IPS-NIHi7 (cell line): ENCODE measurements around the gene CBX7.

Experiments
- DNase-seq: peaks from one replicate; pipeline ENCODE4 v3.0.0; 2012; ENCODE audit warnings: mixed read lengths; ENCODE audit errors: extremely low spot score

The CBX7 gene

GRCh38 chr22:39128508-39128907, 24.0 kb downstream of the CBX7 start:
- DNase-seq, result no peak

DNA sequence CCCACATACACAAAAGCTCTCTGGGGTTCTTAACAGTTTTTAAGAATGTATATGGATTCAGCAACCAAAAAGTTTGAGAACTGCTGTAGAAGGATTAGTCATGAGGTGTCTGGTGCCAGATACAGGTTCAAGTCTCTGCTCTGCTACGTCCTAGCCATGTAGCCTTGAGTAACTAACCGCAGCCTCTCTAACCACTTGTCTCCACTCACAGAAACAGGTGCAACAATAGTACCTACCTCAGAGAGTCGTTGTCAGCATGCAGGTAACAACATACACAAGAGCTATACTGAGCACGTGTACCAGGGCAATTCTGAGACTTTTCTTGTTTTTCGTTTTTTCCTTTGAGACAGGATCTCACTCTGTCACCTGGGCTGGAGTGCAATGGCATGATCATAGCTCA, 26.9 kb downstream of the CBX7 start:
- DNase-seq, result no peak

DNA sequence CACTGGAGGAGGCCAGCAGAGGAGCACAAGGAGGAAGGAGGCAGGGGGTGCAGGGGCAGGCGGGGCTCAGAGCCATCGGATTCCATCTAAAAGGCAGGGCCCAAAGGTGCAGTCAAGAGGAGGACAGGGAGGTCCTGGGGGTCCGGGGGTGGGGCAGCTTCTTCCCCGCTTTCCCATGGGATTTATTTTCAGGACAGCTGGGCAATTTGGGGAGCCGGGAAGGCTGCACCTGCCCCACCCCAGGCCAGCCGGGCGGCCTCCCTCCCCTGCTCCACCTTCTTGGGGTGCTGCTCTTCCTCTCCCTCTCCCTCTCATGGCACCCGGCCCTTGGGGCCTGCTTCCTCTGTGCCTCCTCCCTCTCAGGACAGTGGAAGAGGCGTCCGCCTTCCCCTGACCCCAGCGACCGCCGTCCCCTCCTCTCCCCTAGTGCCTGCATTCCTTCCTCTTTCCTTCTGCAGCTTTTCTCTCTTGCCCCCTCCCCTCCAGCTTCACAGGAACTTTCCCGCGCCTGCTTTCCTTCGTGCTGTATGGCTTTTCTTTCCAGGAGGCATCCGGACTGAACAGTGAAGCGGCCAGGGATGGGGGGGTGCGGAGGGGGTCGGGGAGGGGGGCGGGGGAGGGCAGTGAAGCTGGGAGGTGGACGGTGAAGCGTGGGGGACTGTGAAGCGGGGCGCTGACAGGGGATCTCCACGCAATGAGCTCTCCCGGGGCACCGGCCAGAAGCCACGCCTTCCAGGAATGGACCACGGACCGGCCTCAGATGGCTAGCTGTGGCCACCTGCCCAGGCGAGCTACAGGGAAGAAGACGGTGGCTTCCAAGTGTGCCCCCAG, 28.5 kb downstream of the CBX7 start:
- DNase-seq, result peak; percentile 58

DNA sequence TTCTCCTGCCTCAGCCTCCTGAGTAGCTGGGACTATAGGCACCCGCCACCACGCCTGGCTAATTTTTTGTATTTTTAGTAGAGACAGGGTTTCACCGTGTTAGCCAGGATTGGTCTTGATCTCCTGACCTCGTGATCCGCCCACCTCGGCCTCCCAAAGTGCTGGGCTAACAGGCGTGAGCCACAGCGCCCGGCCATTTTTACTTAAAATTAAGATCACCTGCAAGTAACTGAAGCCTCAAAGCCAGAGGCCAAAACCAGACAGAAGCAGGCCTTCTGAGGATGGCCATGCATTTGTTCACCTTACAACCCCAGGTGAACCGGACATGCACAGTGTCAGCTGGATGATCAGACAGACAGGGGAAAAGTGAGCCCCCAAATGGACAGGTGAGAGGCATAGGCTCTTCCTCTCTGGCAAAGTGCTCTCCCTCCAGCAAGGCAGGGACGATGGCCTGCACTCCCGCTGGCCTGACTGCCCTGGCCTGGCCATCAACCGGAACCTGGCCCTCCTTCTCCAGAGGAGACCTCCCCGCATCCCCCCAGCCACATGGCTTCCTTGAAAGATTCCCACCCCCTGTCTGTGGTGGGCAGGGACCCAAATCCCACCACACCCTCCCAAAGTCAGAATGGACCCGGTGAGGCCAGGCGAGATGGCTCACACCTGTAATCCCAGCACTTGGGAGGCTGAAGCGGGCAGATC, 29.6 kb downstream of the CBX7 start:
- peak; percentile 6 for DNase-seq

DNA sequence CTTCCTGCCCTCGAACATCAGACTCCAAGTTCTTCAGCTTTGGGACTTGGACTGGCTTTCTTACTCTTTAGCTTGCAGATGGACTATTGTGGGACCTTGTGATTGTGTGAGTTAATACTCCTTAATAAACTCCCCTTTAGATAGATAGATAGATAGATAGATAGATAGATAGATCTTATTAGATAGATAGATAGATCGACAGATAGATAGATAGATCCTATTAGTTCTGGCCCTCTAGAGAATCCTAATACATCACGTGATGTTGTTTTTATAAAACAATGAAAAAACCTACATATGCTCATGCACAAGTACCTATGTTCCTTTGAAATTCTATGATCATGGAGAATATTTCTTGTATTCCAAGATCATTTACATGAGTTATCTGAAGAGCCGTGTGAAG, 31.5 kb downstream of the CBX7 start:
- no peak for DNase-seq

DNA sequence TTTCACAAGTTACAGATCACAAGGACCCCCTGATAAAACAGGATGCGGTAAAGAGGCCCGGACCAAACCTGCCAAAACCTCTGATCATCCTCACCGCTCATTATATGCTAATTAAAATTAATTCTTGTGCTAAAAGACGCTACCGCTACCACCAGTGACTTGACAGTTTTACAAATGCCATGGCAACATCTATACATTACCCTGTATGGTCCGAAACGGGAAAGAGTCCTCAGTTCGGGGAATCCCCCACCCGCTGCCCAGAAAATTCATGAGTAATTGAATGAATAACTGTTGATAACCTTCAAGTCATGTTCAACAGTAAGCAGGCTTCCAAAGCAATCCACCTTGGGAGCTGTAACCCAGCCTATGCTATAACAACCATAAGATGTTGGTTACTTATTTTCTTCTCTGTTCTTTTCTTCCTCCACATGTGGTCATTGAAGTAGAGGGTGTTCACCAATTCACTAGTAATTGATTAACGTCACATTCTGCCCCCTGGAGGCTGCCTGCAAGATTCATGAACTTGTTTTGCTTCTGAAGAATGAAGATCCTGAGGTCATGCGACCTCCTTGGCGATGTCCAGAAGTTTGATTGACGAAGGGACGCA, 34.8 kb downstream of the CBX7 start:
- peak; percentile 59 for DNase-seq

DNA sequence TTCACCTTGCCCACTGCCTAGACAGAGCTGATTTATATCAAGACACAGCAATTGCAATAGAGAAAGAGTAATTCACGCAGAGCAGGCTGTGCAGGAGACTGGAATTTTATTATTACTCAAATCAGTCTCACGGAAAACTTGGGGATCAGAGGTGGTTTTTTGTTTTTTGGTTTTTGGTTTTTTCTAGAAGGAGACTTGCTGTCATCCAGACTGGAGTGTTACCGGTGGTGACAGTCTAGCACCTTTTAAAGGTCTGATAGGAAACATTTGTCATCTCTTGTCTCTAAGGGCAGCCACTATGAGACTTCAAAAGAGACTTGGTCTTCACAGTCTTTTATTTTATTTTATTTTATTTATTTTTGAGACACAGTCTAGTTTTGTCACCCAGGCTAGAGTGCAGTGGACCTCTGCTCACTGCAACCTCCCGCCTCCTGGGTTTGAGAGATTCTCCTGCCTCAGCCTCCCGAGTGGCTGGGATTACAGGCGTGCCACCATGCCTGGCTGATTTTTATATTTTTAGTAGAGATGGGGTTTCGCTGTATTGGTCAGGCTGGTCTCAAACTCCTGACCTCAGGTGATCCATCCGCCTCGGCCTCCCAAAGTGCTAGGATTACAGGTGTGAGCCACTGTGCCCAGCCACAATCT, 36.4 kb downstream of the CBX7 start:
- no peak for DNase-seq

GRCh38 chr22:39115570-39115969, 36.9 kb downstream of the CBX7 start:
- DNase-seq, result no peak

DNA sequence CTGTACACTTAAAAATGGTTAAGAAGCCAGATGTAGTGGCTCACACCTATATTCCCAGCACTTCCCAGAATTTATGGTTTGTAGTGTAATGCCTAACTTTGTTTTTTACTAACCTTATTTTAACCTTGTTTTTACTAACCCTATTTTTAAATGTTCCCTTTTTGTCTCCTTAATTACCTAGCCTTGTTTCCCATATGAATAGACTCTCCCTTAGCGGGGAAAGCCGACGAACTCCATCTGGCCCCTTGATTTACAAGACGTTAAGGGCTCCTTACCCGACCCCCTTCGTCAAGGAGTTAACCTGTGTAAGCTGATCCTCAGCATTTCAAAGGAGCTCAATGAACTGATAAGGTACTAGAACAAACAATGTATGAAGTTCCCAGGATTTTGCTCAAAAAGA, 38.4 kb downstream of the CBX7 start:
- no peak for DNase-seq

- DNase-seq, result no peak
Measured at GRCh38 chr22:39110631-39111561, 41.6 kb downstream of the CBX7 start.

DNA sequence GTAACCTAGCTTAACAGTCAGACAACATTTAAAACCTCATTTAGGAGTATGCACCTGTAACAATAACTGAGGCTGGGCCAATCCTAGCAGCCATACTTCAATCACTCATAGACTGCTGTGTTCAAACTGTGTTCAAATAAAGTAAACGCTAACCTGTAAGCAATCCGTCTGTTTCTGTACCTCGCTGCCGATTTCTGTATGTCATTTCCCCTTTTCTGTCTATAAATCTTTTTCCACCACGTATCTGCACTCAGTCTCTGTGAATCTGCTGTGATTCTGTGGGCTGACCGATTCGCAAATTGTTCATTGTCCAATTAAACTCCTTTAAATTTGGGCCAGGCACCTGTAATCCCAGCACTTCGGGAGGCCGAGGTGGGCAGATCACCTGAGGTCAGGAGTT, 43.1 kb downstream of the CBX7 start:
- no peak for DNase-seq

GRCh38 chr22:39108487-39108886, 44.0 kb downstream of the CBX7 start:
- DNase-seq, result no peak

GRCh38 chr22:39106326-39106725, 46.2 kb downstream of the CBX7 start:
- no peak for DNase-seq

- no peak for DNase-seq
Measured at GRCh38 chr22:39103431-39103830, 49.0 kb downstream of the CBX7 start.

DNA sequence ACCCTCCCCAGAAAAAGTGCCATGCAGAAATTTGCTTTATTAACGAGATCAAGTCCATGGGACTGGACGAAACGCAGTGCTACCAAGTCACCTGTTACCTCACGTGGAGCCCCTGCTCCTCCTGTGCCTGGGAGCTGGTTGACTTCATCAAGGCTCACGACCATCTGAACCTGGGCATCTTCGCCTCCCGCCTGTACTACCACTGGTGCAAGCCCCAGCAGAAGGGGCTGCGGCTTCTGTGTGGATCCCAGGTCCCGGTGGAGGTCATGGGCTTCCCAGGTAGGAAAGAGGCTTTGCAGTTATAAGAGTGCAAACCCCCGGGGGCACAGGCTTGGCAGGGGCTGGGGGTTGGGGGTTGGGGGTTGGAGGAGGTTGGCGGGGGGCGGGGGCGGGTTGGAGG, 51.3 kb downstream of the CBX7 start:
- no peak for DNase-seq

DNA sequence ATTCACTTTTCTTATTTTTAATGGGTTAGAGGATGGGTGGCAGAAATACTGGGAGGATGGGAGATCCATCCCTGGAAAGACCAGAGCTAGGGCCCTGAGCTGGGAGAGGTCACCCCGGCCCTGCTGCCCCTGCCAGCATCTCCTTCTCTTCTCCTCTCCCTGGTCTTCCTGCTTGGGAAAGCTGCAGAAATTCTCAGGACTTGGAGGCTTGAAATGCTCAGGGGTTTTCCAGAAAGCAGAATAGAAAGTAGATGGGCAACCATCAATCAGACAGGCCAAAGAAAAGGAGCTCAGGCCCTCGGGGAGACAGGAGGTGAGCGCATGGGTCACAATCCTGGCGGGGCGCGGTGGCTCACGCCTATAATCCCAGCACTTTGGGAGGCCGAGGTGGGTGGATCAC, 53.9 kb downstream of the CBX7 start:
- no peak for DNase-seq

DNA sequence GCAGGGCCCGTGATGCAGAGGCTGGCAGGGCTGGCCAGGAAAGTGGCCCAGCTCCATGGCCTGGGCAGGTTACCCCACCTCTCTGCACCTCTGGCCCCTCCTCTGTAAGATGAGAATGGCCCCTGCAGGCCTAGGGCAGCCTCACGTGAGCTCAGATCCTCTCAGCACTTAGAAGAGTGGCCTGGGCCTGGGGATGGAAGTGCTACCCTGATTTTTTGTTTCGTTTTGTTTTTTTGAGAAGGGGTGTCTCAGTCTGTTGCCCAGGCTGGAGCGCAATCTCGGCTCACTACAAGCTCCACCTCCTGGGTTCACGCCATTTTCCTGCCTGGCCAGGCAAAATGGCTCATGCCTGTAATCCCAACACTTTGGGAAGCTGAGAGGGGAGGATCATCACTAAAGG, 54.5 kb downstream of the CBX7 start:
- peak; percentile 59 for DNase-seq

DNA sequence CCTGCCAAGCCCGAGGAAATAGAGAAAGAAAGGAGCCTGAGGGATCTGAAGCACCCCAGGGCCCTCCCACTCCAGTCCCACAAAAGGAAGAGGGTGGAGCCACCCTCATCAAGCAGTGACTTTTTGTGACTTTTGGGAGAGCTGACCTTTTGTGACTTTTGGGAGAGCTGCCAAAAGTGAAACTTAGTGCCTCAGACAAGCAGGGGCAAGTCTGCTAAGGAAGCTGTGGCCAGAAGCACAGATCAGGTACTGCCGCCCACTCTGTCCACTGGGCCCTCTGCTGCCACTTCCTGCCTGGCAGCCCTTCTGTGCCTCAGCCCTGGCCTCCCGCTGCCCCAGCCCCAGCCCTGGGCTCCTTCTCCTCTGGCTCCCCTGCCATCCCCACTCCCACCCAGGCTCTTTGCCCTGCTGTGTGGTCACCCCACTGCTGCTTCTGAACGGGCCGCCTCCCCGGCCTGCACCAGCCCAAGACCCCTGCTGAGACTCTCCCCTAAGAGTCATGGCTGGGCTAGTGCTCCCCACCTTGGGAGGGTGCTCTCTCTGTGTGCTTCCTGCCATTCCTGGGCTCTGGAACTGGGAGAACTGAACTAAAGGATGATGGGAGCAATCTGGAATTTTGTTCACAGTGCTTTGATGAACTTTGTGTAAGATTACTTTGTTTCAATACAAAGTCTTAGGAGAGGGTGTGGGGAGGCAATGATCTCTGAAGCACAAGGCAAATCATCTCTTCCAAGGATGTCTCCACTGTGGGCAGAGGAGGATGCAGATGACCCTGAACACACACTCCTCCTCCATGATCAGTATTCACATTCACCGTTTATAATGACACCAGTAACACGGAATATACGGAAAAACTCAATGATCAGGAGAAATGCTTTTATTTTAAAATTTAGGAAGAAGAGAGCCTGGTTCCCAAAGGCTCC, 55.1 kb downstream of the CBX7 start, which contains the start of gene APOBEC3H:
Gene APOBEC3H (plus strand): TSS at position 147 of the 923 bp plus-strand sequence. CDS start 3,035 bp downstream, outside the sequence.
- DNase-seq, result no peak

- DNase-seq, result no peak
Measured at GRCh38 chr22:39095971-39096370, 56.5 kb downstream of the CBX7 start.
